ENCODE data around the gene TMEM185B.
A peak's percentile ranks its signal among the peaks of the same experiment; 100 is the strongest.
"Not testable (repeated sequence)": the region's sequence is repeated elsewhere in the genome, so short reads cannot be mapped to it uniquely, and the experiment has no call there.

The TMEM185B gene

DNA sequence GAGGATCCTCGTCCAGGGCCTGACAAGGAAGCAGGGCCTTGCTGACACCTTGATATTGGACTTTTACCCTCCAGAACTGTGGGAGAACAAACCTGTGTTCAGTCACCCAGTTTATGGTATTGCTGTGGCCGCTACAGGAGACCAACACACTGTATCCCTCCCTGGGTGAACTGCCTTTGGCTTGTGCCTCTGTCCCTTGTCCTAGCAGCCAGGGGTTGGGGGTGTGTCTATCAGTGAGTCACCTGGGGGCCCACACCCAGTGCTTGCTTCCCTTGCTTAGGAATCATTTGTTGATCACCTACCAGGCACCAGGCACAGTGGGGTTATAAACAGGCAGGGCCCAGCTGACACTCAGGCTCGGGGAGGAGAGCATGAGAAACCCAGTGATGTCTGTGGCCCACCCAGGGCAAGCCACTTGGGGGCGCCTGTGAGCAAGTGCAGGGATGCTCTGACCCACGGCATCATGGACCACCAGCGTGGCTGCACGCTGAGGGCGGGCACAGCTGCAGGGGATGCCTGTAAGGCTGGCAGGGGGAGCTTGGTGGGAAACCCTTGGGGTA is 17.1 kb downstream of the TMEM185B start:
- H3K9me3 ChIP-seq (ENCODE audit: insufficient read depth, low read length), result no peaks in the 10 kb centered on the region
- peak; percentile 25 for DNase-seq (ENCODE audit: low read depth, low spot score)
- H3K9ac ChIP-seq (ENCODE audit: insufficient read length, low read depth), result no peak overlapping the region
- TF ChIP-seq YY1 (IDR thresholded peaks at IDR 0.05; ENCODE audit: insufficient read depth, insufficient read length) (no peak), ZNF274 (IDR thresholded peaks at IDR 0.05; ENCODE audit: low read depth, low read length) (no peak), SUZ12 (IDR thresholded peaks at IDR 0.05; ENCODE audit: extremely low read depth, insufficient read depth, insufficient read length) (no peak)
- H3K36me3 ChIP-seq (ENCODE audit: insufficient read depth, insufficient read length, low read length), result no peaks in the 10 kb centered on the region
- no peaks in the 10 kb centered on the region for H3K27me3 ChIP-seq (ENCODE audit: insufficient read depth, insufficient read length)
- H3K4me3 ChIP-seq (ENCODE audit: insufficient read length, low read depth), result no peak overlapping the region
- peaks cover 19% of the 10 kb centered on the region for H3K4me1 ChIP-seq (ENCODE audit: insufficient read depth, insufficient read length)

GRCh38 chr2:120204945-120205670 is 18.1 kb downstream of the TMEM185B start:
- no peaks in the 10 kb centered on the region for H3K9me3 ChIP-seq (ENCODE audit: insufficient read depth, low read length)
- no peaks in the 10 kb centered on the region for H3K27me3 ChIP-seq (ENCODE audit: insufficient read depth, insufficient read length)
- H3K9ac ChIP-seq (ENCODE audit: insufficient read length, low read depth), result no peak overlapping the region
- DNase-seq (ENCODE audit: low read depth, low spot score), result no peak
- no peaks in the 10 kb centered on the region for H3K36me3 ChIP-seq (ENCODE audit: insufficient read depth, insufficient read length, low read length)
- TF ChIP-seq ZNF274 (IDR thresholded peaks at IDR 0.05; ENCODE audit: low read depth, low read length), result no peak
- H3K4me3 ChIP-seq (ENCODE audit: insufficient read length, low read depth), result no peak overlapping the region
- H3K4me1 ChIP-seq (ENCODE audit: insufficient read depth, insufficient read length), result peaks cover 19% of the 10 kb centered on the region

DNA sequence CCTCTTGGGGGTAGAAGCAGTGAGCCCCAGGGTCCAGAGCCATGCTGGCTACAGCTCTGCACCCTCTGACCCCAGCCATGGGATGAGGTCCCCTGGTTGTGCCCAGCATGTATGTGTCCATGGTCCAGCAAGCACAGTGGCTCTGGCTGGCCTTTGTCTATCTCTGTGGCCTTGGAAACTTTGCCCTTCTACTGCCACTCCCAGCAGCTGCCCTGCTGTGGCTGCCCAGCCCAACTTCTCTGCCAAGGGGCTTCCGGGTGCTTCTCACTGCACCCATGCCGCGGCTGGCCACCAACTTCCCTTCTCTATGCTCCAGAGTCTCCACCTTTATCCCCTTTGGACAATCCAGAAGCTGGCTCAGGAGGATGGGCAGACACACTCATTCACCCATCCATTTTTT is 18.8 kb downstream of the TMEM185B start:
- TF ChIP-seq ZNF274 (IDR thresholded peaks at IDR 0.05; ENCODE audit: low read depth, low read length) (no peak), YY1 (IDR thresholded peaks at IDR 0.05; ENCODE audit: insufficient read depth, insufficient read length) (no peak), SUZ12 (IDR thresholded peaks at IDR 0.05; ENCODE audit: extremely low read depth, insufficient read depth, insufficient read length) (no peak)
- H3K9me3 ChIP-seq (ENCODE audit: insufficient read depth, low read length), result no peaks in the 10 kb centered on the region
- no peak overlapping the region for H3K4me3 ChIP-seq (ENCODE audit: insufficient read length, low read depth)
- no peak overlapping the region for H3K9ac ChIP-seq (ENCODE audit: insufficient read length, low read depth)
- no peak for DNase-seq (ENCODE audit: low read depth, low spot score)
- H3K36me3 ChIP-seq (ENCODE audit: insufficient read depth, insufficient read length, low read length), result no peaks in the 10 kb centered on the region
- no peaks in the 10 kb centered on the region for H3K27me3 ChIP-seq (ENCODE audit: insufficient read depth, insufficient read length)
- peaks cover 19% of the 10 kb centered on the region for H3K4me1 ChIP-seq (ENCODE audit: insufficient read depth, insufficient read length)

DNA sequence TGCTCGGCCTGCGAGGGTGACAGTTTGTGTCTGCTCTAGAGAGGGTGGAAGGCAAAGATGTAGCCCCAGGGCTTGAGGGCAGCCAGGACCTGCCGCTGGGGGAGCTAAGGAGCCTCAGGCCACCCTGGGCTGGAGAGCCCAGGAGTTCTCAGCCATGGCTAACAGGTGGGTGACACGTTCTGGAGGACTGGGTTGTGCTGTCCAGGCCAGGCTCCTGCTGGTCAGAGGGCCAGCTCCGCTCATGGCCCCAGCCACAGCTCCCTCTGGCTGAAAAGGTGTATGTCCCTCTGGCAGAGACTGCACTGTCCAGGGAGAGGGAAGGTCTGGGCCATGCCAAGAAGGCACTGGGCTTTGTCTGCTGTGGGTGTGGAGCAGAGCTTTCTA is 19.2 kb downstream of the TMEM185B start:
- no peak for DNase-seq (ENCODE audit: low read depth, low spot score)

GRCh38 chr2:120203251-120204021 is 19.8 kb downstream of the TMEM185B start:
- Histone ChIP-seq H3K9me3 (ENCODE audit: insufficient read depth, low read length) (0 out of 2 replicates have a peak, but pooled peaks cover under 1% of the 10 kb centered on the region), H3K9ac (ENCODE audit: insufficient read length, low read depth) (peak overlapping the region; percentile 26), H3K36me3 (ENCODE audit: insufficient read depth, insufficient read length, low read length) (no peaks in the 10 kb centered on the region), H3K4me1 (ENCODE audit: insufficient read depth, insufficient read length) (peaks cover 19% of the 10 kb centered on the region), H3K4me3 (ENCODE audit: insufficient read length, low read depth) (no peak overlapping the region), H3K27me3 (ENCODE audit: insufficient read depth, insufficient read length) (no peaks in the 10 kb centered on the region)
- TF ChIP-seq SUZ12 (IDR thresholded peaks at IDR 0.05; ENCODE audit: extremely low read depth, insufficient read depth, insufficient read length) (no peak), ZNF274 (IDR thresholded peaks at IDR 0.05; ENCODE audit: low read depth, low read length) (no peak)
- DNase-seq (ENCODE audit: low read depth, low spot score), result no peak

More for the DNA sequence above, 19.2 kb downstream of the TMEM185B start:
- peak overlapping the region; percentile 26 for H3K9ac ChIP-seq (ENCODE audit: insufficient read length, low read depth)
- H3K4me1 ChIP-seq (ENCODE audit: insufficient read depth, insufficient read length), result peaks cover 19% of the 10 kb centered on the region
- no peak overlapping the region for H3K4me3 ChIP-seq (ENCODE audit: insufficient read length, low read depth)
- no peak for TF ChIP-seq SUZ12 (IDR thresholded peaks at IDR 0.05; ENCODE audit: extremely low read depth, insufficient read depth, insufficient read length)
- no peak for TF ChIP-seq YY1 (IDR thresholded peaks at IDR 0.05; ENCODE audit: insufficient read depth, insufficient read length)
- no peak for TF ChIP-seq ZNF274 (IDR thresholded peaks at IDR 0.05; ENCODE audit: low read depth, low read length)
- H3K36me3 ChIP-seq (ENCODE audit: insufficient read depth, insufficient read length, low read length), result no peaks in the 10 kb centered on the region
- no peaks in the 10 kb centered on the region for H3K9me3 ChIP-seq (ENCODE audit: insufficient read depth, low read length)
- H3K27me3 ChIP-seq (ENCODE audit: insufficient read depth, insufficient read length), result no peaks in the 10 kb centered on the region

DNA sequence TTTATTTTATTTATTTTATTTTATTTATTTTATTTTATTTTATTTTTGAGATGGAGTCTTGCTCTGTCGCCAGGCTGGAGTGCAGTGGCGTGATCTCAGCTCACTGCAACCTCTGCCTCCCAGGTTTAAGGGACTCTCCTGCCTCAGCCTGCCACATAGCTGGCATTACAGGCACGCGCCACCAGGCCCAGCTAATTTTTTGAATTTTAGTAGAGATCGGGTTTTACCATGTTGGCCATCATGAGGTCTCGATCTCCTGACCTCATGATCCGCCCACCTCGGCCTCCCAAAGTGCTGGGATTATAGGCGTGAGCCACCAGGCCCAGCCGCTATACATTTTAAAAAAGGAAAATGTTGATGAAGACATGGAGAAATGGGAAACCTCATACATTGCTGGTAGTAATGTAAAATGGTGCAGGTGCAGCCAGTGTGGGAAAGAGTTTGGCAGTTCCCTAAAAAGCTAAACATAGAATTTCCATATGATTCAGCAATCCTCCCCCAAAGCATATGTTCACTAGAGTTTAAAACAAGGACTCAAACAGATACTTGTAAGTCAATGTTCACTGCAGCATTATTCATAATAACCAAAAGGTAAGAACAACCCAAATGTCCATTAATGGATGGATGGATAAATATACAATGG is 23.3 kb downstream of the TMEM185B start:
- H3K9ac ChIP-seq (ENCODE audit: insufficient read length, low read depth); H3K9me3 ChIP-seq (ENCODE audit: insufficient read depth, low read length); H3K36me3 ChIP-seq (ENCODE audit: insufficient read depth, insufficient read length, low read length); DNase-seq (ENCODE audit: low read depth, low spot score); H3K4me3 ChIP-seq (ENCODE audit: insufficient read length, low read depth); H3K27me3 ChIP-seq (ENCODE audit: insufficient read depth, insufficient read length): not testable (repeated sequence)
- peaks cover 11% of the 10 kb centered on the region for H3K4me1 ChIP-seq (ENCODE audit: insufficient read depth, insufficient read length)

DNA sequence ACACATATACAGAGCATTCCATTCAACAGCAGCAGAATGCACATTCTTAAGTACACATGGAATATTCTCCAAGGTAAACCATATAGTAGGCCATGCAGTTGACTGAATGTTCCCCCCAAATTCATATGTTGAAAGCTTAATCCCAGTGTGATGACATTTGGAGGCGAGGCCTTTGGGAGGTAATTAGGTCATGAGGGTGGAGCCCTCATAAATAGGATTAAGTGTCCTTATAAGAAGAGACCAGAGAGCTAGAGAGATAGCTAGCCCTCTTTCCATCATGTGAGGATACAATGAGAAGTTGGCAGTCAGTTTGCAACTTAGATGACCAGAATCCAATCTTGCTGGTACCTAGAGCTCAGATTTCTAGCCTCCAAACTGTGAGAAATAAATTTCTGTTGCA is 27.6 kb downstream of the TMEM185B start:
- Histone ChIP-seq H3K9me3 (ENCODE audit: insufficient read depth, low read length) (peaks cover 8% of the 10 kb centered on the region; the same call in 1 of the 2 replicates), H3K4me3 (ENCODE audit: insufficient read length, low read depth) (no peak overlapping the region), H3K27me3 (ENCODE audit: insufficient read depth, insufficient read length) (no peaks in the 10 kb centered on the region), H3K4me1 (ENCODE audit: insufficient read depth, insufficient read length) (no peaks in the 10 kb centered on the region), H3K9ac (ENCODE audit: insufficient read length, low read depth) (no peak overlapping the region), H3K36me3 (ENCODE audit: insufficient read depth, insufficient read length, low read length) (no peaks in the 10 kb centered on the region)
- DNase-seq (ENCODE audit: low read depth, low spot score), result no peak
- TF ChIP-seq ZNF274 (IDR thresholded peaks at IDR 0.05; ENCODE audit: low read depth, low read length) (no peak), YY1 (IDR thresholded peaks at IDR 0.05; ENCODE audit: insufficient read depth, insufficient read length) (no peak), SUZ12 (IDR thresholded peaks at IDR 0.05; ENCODE audit: extremely low read depth, insufficient read depth, insufficient read length) (no peak)
